Epidermal melanocyte (primary cell): ENCODE measurements around the gene IFT74.

Experiments
- DNase-seq: peaks from one replicate; pipeline ENCODE4 v3.0.0; 2011; ENCODE audit warnings: low spot score; ENCODE audit not compliant: insufficient read length

IFT74 gene

GRCh38 chr9:26973989-26974388 lies 17.8 kb downstream of the IFT74 start:
- DNase-seq = no peak

DNA sequence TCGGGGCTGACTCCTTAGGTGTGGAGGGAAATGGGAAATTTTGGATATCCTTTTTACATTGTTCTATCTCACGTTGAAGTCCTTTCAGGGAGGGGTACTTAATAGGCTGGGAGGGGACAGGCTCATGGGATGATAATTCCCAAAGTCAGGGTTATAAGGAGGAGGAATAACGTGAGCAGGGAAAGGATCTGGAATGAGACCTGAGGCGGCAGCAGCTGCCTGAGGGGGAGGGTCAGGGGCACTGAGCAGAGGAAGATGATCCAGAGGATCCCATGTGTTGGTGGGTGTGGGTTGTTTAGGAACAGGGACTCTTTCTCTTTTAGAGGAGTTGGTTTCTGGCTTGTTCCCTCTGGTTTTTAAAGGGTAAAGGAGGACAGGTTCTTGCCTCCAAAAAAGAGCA lies 18.7 kb downstream of the IFT74 start:
- no peak for DNase-seq

GRCh38 chr9:26975728-26976707 lies 19.8 kb downstream of the IFT74 start:
- no peak for DNase-seq

DNA sequence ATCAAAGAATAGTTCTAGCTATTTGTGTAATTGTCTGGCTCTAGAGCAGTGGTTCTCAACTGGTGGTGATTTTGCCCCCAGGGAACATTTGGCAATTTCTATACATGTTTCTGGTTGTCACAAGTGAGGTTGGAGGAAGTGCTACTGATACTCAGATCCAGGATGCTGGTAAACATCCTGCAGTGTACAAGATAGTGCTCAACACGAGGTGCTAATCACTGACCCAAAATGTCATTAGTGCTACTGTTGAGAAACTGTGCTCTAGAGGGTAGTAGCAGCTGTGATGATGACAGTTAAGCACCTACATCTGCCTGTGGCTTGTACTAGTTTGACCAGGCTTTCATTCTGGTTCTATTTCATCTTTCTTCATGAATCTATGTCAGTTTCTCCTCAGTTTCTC lies 27.1 kb downstream of the IFT74 start:
- DNase-seq = no peak

DNA sequence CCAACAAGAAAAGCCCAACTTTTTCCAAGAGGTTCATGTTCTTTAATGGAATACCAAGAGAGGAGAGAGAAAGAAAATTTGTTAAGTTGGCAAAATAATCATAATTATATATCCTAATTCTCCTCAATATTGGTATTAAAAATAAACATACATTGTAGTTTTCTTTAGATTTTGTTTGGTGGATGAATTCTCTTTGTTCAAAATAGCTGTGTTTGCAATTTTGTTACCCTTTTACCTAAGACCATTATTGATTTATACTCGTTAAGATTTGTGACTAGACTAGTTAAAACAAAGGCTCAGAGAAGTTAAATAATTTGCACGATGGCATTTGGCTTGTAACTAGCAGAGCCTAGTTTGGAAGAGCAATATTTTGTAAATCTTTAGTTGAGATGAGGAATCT lies 39.6 kb downstream of the IFT74 start:
- no peak for DNase-seq

DNA sequence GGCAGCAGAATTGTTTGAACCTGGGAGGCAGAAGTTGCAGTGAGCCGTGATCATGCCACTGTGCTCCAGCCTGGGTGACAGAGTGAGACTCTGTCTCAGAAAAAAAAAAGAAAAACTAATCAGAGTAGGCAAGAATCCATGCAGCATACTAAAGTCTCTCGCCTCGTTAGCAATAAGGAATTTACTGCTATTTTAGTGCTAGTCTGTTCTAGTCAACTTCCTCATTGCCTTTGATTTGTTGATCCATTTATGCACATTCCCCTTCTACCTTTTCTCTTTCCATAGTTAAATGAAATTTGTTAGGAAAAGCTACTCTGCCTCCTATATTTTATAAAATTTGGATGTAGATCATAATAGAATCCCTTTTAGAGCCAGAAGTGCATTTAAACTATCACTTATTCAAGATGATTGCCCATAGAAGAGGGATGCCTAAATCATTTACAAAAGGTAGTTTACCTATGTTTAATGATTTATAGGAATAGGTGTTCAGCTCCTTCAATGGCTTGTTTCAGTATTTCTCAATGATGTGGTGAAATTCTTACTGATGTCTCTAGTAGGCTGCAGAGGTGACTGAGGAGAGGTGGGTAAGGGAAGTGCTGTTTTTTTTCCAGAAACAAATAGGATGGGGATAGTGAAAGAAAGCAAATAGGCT lies 47.3 kb downstream of the IFT74 start:
- DNase-seq = no peak

DNA sequence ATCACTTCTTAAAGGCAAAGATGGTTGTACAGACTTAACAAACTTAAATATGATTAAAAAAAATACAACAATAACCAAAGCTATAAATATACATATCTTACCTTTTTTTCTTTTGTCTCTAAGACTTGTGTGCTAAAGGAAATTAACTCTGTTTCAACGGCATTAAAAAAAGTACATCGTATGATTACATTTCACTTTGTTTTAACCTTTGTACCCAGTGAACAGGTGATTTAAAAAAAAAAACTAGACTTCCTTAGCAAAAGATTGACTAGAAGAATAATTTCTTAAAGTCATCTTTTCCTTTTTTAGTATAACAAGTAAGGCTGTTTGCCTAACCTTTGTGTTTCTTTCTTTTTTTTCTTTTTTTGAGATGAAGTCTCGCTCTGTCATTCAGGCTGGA lies 49.3 kb downstream of the IFT74 start, which contains the start of gene LRRC19:
TSS of gene LRRC19 (minus strand) at position 182 of the 400 bp plus-strand sequence. CDS start 5,978 bp downstream, outside the sequence.
- no peak for DNase-seq

GRCh38 chr9:27019589-27019988 lies 63.4 kb downstream of the IFT74 start:
- DNase-seq = no peak

GRCh38 chr9:27022920-27023319 lies 66.7 kb downstream of the IFT74 start:
- no peak for DNase-seq

DNA sequence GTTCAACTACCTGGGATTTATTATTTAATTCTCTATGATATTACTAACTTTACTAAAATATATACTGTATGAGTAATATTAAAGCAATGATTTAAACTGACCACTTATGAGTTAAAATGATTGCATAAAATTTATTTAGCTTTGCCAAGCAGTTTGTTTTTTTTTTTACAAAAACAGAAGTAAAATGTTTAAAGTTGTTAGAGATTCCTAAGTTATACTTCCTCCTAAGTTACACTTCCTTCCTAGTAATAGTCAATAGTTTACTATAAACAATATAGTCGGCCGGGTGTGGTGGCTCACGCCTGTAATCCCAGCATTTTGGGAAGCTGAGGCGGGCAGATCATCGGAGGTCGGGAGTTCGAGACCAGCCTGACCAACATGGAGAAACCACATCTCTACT lies 73.0 kb downstream of the IFT74 start:
- no peak for DNase-seq

DNA sequence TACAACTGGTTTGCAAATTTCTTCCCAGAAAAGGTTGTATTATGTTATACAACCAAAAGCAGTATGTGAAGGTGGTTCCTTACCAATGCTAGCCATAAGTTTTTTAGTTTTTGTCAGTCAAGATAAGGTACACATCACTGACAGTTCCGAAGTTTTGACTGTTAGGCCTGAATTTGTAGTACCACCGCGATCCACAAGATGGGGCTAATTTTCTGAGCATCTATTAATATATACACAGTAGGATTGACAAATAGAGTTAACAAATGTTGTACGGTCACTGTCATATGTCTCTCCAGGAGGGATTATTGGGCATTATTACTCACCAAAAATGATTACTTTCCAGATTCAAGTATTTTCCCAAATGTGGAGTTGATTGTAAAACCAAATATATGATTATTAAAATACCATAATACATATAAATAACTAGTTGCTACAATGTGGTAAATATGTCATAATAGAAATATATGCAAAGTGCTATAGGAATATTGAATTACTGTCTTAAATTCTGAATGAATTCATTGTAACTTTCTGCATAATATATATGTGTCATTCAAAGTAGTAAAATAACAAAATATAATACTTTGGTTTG lies 77.7 kb downstream of the IFT74 start:
- DNase-seq = peak; percentile 25

DNA sequence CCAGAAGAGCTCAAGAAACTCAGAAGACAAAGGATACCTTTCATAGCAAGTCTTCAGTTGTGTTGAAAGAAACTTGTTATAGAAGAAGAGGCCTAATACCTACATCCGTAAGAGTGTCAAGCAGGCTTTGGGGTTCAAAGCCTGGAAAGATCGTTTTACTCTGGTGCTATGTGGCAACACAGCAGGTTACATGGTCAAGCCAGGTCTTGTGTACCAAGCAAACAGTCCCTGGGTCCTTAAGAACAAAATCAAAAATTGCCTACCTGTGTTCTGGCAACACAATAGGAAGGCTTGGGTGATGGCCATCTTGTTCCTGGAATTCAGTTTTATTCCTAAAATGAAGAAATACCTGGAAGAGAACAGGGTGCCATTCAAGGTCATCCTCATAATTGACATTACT lies 81.3 kb downstream of the IFT74 start:
- no peak for DNase-seq

DNA sequence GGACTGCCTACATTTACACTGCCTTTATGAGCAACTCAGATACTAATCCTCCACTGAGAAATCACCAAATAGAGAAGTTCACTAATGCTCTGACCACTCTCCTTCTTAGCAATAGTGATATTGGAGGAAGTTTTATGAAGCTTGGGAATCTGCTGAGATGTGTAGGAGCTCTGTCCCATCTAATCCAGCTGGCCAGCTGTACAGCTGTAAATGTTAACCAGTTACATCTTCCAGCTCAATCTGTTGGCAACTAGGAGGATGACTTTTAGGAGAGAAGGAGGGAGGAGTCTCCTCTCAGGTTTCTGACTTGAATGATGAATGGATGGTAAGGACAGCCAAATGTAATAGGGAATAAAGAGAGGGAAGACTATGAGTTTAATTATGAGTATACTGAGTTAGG lies 85.5 kb downstream of the IFT74 start:
- DNase-seq = no peak

DNA sequence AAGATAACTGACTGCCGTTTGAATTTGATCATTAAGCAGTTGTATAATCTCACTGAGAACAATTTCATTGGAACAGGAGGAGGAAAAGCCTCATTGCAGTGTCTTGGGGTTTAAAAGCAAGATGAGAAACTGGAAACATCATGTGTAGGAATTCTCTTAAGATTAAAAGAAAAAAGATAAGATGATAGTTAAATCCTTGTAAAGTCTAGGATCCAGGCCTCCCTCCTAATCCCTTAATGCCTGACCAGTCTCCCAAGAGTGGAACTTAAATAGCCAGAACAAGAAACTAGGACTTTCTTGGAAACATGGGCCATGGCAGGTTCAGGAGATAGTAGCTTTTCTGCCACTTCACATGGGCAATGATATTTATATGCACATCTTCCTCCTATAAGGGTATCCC lies 86.3 kb downstream of the IFT74 start:
- DNase-seq = no peak

- DNase-seq = no peak
Observed at GRCh38 chr9:27043176-27043575, 87.0 kb downstream of the IFT74 start.

- no peak for DNase-seq
Observed at GRCh38 chr9:27047136-27047535, 90.9 kb downstream of the IFT74 start.

DNA sequence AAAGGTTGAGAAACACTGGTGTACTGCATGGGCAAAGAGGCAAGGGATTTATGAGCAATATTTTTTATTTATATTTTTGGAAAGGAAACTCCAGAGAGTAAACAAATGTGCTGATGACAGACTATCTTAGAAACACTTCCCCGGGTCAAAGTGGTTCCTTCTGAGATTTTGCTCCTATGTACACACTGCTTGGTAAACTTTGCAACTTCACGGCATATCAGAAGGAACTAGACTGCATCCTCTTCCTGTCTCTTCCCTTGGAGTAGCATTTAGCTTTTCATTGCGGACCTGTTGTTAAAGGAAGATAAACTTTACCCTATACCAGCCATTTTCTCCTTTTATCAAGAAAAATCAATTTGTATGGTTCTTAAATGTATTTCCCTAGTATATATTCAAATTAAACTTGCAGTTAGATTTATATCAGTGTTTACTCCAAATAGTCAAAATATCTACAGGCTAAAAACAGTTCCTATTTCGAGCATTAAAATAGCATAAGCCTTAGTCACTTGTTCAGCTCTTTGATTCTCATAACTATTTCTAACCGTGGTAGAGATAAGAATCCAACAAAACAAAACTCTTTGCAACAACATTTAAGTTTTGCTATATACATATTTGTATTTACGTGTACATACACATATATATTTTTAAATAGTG lies 97.3 kb downstream of the IFT74 start:
- DNase-seq = no peak

DNA sequence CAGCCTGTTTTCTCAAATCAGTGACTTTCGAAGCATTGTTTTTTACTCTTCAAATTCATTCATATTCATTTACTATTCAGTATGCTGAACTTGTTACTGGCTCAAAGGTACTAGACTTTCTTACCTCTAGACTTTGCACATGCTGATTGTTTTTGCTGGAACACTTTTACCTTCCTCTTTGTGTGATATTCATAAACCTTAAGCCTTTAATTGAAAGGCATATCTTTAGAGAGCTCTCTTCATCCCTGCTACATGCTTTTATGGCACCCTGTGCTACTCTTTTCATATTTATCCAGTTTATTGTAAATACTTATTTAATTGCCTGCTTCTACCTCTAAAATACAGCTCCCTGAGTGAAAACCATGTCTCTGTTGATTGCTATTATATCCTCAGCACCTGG lies 97.9 kb downstream of the IFT74 start:
- no peak for DNase-seq

GRCh38 chr9:27054841-27055240 lies 98.6 kb downstream of the IFT74 start:
- no peak for DNase-seq

DNA sequence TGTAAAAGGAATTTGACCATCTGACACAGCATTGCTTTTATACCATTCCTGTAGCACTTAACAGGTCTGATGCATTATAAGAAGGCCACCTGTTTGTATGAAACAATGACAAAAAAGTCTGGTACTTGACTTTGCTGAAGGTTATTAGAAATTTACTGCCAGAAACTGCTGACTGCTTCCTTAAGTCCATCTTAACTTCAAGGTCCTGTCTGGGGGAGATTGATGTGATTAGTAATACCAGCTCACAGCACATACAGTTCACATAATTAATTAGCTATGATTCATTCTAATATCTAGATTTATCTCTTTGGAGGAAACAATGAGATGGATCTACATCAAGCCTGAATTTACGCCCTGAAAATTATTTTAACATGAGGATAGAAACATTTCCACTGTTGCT lies 103.2 kb downstream of the IFT74 start:
- no peak for DNase-seq

- DNase-seq = no peak
Observed at GRCh38 chr9:27059907-27060306, 103.7 kb downstream of the IFT74 start.

DNA sequence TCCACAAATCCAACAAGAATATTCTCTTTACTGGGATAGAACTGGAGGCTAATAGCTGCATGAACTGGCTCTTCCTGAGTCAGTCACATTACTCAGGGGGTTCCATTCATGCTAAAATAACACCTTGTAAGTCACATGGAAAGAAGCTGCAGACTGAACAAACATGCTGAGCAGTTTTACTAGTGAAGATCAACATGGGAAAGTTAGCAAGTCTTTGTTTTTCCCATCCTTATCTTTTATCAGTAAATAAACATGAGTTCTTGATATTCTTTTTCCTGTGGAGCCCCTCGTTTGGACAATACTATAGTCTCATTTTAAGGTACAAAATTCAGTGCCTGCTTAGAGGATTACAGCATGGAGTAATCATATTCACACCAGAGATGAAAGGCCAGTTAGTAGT lies 109.1 kb downstream of the IFT74 start:
- DNase-seq = no peak
